LoVo (cell line): Measurements from ENCODE around the gene ADAMTS18.
"Not testable (repeated sequence)": the region's sequence is repeated elsewhere in the genome, so short reads cannot be mapped to it uniquely, and the experiment has no call there.

Source experiments
- DNase-seq: peaks from one replicate; pipeline ENCODE4 v3.0.0-alpha.2; 2016; ENCODE audit warnings: low spot score

ADAMTS18 gene

GRCh38 chr16:77434530-77435271 is at the start of gene ADAMTS18:
Gene ADAMTS18, minus strand, starts transcription at chr16:77435034. Its CDS starts 339 bp downstream, at chr16:77434695.
- no peak for DNase-seq

- DNase-seq: no peak
Observed at GRCh38 chr16:77480681-77481315, 46.0 kb upstream of the ADAMTS18 start.

- DNase-seq: no peak
Observed at GRCh38 chr16:77472262-77472661, 37.4 kb upstream of the ADAMTS18 start.

GRCh38 chr16:77470851-77471250 is 36.0 kb upstream of the ADAMTS18 start:
- no peak for DNase-seq

GRCh38 chr16:77469634-77470033 is 34.8 kb upstream of the ADAMTS18 start:
- DNase-seq: no peak

GRCh38 chr16:77468831-77469230 is 34.0 kb upstream of the ADAMTS18 start:
- no peak for DNase-seq

GRCh38 chr16:77467821-77468335 is 33.0 kb upstream of the ADAMTS18 start:
- no peak for DNase-seq

- DNase-seq: not testable (repeated sequence)
Observed at GRCh38 chr16:77463659-77464058, 28.8 kb upstream of the ADAMTS18 start.

GRCh38 chr16:77462894-77463293 is 28.1 kb upstream of the ADAMTS18 start:
- no peak for DNase-seq

GRCh38 chr16:77459534-77460254 is 24.9 kb upstream of the ADAMTS18 start:
- no peak for DNase-seq

GRCh38 chr16:77457046-77457445 is 22.2 kb upstream of the ADAMTS18 start:
- no peak for DNase-seq

GRCh38 chr16:77452243-77452642 is 17.4 kb upstream of the ADAMTS18 start:
- no peak for DNase-seq

GRCh38 chr16:77450790-77451487 is 16.1 kb upstream of the ADAMTS18 start:
- DNase-seq: no peak

GRCh38 chr16:77449208-77449607 is 14.4 kb upstream of the ADAMTS18 start:
- DNase-seq: no peak

- no peak for DNase-seq
Observed at GRCh38 chr16:77445324-77445723, 10.5 kb upstream of the ADAMTS18 start.

GRCh38 chr16:77444147-77444460 is 9.3 kb upstream of the ADAMTS18 start:
- DNase-seq: no peak

GRCh38 chr16:77443357-77444146 is 8.7 kb upstream of the ADAMTS18 start:
- DNase-seq: no peak

- no peak for DNase-seq
Observed at GRCh38 chr16:77442078-77442477, 7.2 kb upstream of the ADAMTS18 start.

- no peak for DNase-seq
Observed at GRCh38 chr16:77439106-77439505, 4.3 kb upstream of the ADAMTS18 start.

- DNase-seq: no peak
Observed at GRCh38 chr16:77437859-77438258, 3.0 kb upstream of the ADAMTS18 start.

- no peak for DNase-seq
Observed at GRCh38 chr16:77435272-77435820, 512 bp upstream of the ADAMTS18 start.
